Osteoblast (primary cell): ENCODE results near the gene SPHKAP. TPM values are rescaled to one million over a fixed set of nuclear protein-coding genes. Genes with fewer than 3 reads are reported as not detected.

Source experiments
- DNase-seq: peaks from one replicate; pipeline ENCODE4 v3.0.0; 2011; ENCODE audit warnings: low spot score, mixed read lengths; ENCODE audit not compliant: insufficient read length; ENCODE audit errors: missing footprints
- H2AFZ ChIP-seq: 2 replicates; pipeline ENCODE4 v1.6.0; 2011; ENCODE audit warnings: mild to moderate bottlenecking, low read length
- H3K27ac ChIP-seq: 2 replicates; pipeline ENCODE4 v1.5.1; 2011; ENCODE audit warnings: mild to moderate bottlenecking, low read depth, low read length, moderate library complexity
- H3K27me3 ChIP-seq: 2 replicates; pipeline ENCODE4 v1.6.0; 2012; ENCODE audit warnings: mild to moderate bottlenecking, control low read depth, inconsistent platforms, low read length, moderate library complexity; ENCODE audit not compliant: insufficient read depth
- H3K36me3 ChIP-seq: 2 replicates; pipeline ENCODE4 v1.5.1; 2011; ENCODE audit warnings: mild to moderate bottlenecking, low read length, control low read depth, moderate library complexity; ENCODE audit not compliant: insufficient read depth
- H3K4me1 ChIP-seq: 2 replicates; pipeline ENCODE4 v1.5.1; 2011; ENCODE audit warnings: mild to moderate bottlenecking, low read length, control low read depth, moderate library complexity; ENCODE audit not compliant: insufficient read depth
- H3K4me2 ChIP-seq: 2 replicates; pipeline ENCODE4 v1.6.0; 2011; ENCODE audit warnings: mild to moderate bottlenecking, low read length; ENCODE audit not compliant: insufficient read depth
- H3K4me3 ChIP-seq: fragments of 200-600 bp; sonication (generic); 3 replicates; pipeline ENCODE4 v1.5.1; 2012; ENCODE audit warnings: mild to moderate bottlenecking, low read length, inconsistent platforms; ENCODE audit not compliant: insufficient read depth
- H3K79me2 ChIP-seq: 2 replicates; pipeline ENCODE4 v1.6.0; 2012; ENCODE audit warnings: mild to moderate bottlenecking, low read length, control low read depth, inconsistent platforms; ENCODE audit not compliant: insufficient read depth
- H3K9me3 ChIP-seq: 2 replicates; pipeline ENCODE4 v1.5.1; 2011; ENCODE audit warnings: low read depth, low read length, control low read depth
- H4K20me1 ChIP-seq: 2 replicates; pipeline ENCODE4 v1.6.0; 2012; ENCODE audit warnings: mild to moderate bottlenecking, low read length, control low read depth; ENCODE audit not compliant: insufficient read depth
- total RNA-seq: library from RNA; depleted of rRNA; stranded (reverse); fragments of >200 nt; gene quantifications from 2 replicates; pipeline ENCODE4 v1.2.3, GENCODE V29; 2012
- TF ChIP-seq, protein P1 (sequence below): IDR thresholded peaks from 2 replicates; pipeline ENCODE4 v1.5.1; 2011; ENCODE audit warnings: mild to moderate bottlenecking, low read depth, low read length, moderate library complexity; ENCODE audit errors: extremely low read depth

SPHKAP gene
- total RNA-seq, 1 donor: not detected

DNA sequence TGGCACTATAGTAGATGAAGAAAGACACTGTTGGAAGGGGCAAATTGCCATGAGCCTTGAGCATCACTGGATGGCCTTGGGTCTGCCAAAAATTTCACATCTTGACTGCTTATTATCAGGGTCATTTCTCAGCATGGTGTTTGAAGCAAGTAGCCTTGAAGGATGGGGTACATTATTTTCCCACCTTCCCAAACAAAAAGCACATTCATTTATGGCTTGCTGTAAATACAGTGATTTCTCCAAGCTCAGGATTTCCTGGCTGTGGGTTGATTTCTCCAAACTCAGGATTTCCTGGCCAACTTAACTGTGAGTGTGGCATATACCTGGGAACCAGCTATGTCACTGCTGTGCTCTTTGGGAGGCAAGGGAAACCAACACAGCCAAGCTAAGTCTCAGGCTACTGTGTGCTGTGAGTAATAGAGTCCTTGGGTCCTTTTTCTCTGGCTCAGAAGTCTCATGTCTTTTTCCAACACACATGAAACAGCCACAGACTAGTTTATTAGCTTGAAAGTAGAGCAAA lies 116.6 kb downstream of the SPHKAP start:
- no peak for DNase-seq
- no peak overlapping the region for H3K4me2 ChIP-seq
- H3K27me3 ChIP-seq: no peaks in the 10 kb centered on the region
- TF ChIP-seq, protein P1, sequence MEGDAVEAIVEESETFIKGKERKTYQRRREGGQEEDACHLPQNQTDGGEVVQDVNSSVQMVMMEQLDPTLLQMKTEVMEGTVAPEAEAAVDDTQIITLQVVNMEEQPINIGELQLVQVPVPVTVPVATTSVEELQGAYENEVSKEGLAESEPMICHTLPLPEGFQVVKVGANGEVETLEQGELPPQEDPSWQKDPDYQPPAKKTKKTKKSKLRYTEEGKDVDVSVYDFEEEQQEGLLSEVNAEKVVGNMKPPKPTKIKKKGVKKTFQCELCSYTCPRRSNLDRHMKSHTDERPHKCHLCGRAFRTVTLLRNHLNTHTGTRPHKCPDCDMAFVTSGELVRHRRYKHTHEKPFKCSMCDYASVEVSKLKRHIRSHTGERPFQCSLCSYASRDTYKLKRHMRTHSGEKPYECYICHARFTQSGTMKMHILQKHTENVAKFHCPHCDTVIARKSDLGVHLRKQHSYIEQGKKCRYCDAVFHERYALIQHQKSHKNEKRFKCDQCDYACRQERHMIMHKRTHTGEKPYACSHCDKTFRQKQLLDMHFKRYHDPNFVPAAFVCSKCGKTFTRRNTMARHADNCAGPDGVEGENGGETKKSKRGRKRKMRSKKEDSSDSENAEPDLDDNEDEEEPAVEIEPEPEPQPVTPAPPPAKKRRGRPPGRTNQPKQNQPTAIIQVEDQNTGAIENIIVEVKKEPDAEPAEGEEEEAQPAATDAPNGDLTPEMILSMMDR: no peak
- H3K9me3 ChIP-seq: no peaks in the 10 kb centered on the region
- no peaks in the 10 kb centered on the region for H3K36me3 ChIP-seq
- H3K4me1 ChIP-seq: no peaks in the 10 kb centered on the region
- H3K4me3 ChIP-seq: no peak overlapping the region
- H3K79me2 ChIP-seq: no peaks in the 10 kb centered on the region
- no peak overlapping the region for H3K27ac ChIP-seq
- H4K20me1 ChIP-seq: no peaks in the 10 kb centered on the region
- H2AFZ ChIP-seq: no peak overlapping the region

DNA sequence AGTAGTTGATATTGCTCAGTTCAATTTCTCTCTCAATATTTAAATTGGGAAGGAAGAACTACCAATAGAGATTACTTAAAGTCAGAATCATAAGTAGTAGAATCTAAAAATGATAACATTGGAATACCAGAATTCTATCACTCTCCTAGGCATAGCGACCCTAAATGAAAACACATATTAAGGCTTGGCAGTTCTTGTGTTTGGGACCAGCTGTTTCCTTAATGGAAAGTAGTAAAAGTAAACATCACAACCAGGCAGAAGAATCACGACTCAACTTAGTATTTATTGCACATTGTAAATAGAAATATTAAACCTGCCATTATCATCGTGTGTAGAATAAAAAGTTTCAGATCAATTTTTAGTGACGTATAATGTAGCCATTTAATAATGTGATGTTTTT lies 117.5 kb downstream of the SPHKAP start:
- no peaks in the 10 kb centered on the region for H3K9me3 ChIP-seq
- H3K27me3 ChIP-seq: no peaks in the 10 kb centered on the region
- TF ChIP-seq, protein P1: no peak
- no peak overlapping the region for H3K4me2 ChIP-seq
- no peak overlapping the region for H3K4me3 ChIP-seq
- no peaks in the 10 kb centered on the region for H3K36me3 ChIP-seq
- no peak overlapping the region for H2AFZ ChIP-seq
- no peaks in the 10 kb centered on the region for H4K20me1 ChIP-seq
- no peaks in the 10 kb centered on the region for H3K4me1 ChIP-seq
- no peak overlapping the region for H3K27ac ChIP-seq
- no peak for DNase-seq
- H3K79me2 ChIP-seq: no peaks in the 10 kb centered on the region

DNA sequence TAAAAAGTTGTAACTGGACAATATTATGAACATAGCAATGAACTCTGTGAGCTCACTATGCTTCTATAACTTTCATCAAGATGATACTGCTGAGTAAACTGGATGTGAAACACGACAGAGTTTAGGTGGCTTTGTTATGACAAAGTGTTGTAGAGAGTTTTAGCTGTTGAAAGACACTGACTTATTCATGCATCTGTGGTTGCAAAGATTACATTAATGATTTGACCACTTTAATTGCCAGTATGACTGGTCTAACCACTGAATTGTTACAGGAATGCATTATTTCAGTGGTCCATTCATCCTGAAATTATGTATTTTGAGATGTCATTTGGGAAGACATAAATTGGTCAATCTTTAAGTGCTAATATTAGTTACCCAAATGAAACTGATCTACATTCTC lies 117.9 kb downstream of the SPHKAP start:
- no peak for DNase-seq
- no peak overlapping the region for H3K27ac ChIP-seq
- TF ChIP-seq, protein P1: no peak
- H3K27me3 ChIP-seq: no peaks in the 10 kb centered on the region
- H3K4me2 ChIP-seq: no peak overlapping the region
- H3K36me3 ChIP-seq: no peaks in the 10 kb centered on the region
- H3K4me3 ChIP-seq: no peak overlapping the region
- no peaks in the 10 kb centered on the region for H3K4me1 ChIP-seq
- H4K20me1 ChIP-seq: no peaks in the 10 kb centered on the region
- H3K9me3 ChIP-seq: no peaks in the 10 kb centered on the region
- H2AFZ ChIP-seq: no peak overlapping the region
- H3K79me2 ChIP-seq: no peaks in the 10 kb centered on the region

DNA sequence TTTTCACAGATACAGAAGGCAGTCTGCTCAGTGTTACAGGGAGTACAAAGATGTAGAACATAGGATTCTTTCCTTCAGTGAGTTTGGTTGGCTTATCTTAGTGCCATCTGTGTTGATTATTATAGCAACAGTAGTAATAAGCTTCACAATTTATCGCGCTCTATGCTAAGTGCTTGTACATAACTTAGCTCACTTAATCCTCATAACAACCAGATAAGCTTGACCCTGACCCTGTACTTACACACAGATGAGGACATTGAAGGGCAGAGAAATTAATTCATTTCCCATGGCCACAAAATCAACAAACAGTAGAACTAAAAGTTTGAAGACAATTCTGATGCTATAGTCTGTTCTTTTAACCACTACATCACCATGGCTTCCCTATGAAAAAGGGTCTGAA lies 121.8 kb downstream of the SPHKAP start:
- Histone ChIP-seq H3K27me3 (no peaks in the 10 kb centered on the region), H2AFZ (no peak overlapping the region), H4K20me1 (no peaks in the 10 kb centered on the region), H3K4me2 (no peak overlapping the region), H3K79me2 (no peaks in the 10 kb centered on the region), H3K4me3 (no peak overlapping the region), H3K36me3 (no peaks in the 10 kb centered on the region), H3K9me3 (no peaks in the 10 kb centered on the region), H3K27ac (no peak overlapping the region), H3K4me1 (no peaks in the 10 kb centered on the region)
- no peak for DNase-seq
- TF ChIP-seq, protein P1: no peak
